ENCODE measurements around the gene PPM1H.

- TF ChIP-seq EZH2 (IDR thresholded peaks at IDR 0.05; ENCODE audit: borderline replicate concordance, low read depth, low read length, severe bottlenecking) (no peak), CTCF (IDR thresholded peaks at IDR 0.05; ENCODE audit: borderline replicate concordance, extremely low read depth, low read length, poor library complexity, severe bottlenecking) (no peak)
Observed at GRCh38 chr12:62861586-62861985, 73.4 kb downstream of the PPM1H start.
